ENCODE results near the gene SP140L. TPM values are rescaled to one million over a fixed set of nuclear protein-coding genes. Genes with fewer than 3 reads are reported as not detected.

The SP140L gene
- total RNA-seq, 2 donors from 2014 or later: 0.82 to 2.9 TPM

- Histone ChIP-seq H3K36me3 (ENCODE audit: control insufficient read depth, insufficient read depth, low read length) (no peaks in the 10 kb centered on the region), H3K27me3 (ENCODE audit: control insufficient read depth, insufficient read depth, low read length, poor library complexity, severe bottlenecking) (no peaks in the 10 kb centered on the region), H3K9me3 (ENCODE audit: control insufficient read depth, low read length) (no peaks in the 10 kb centered on the region), H3K27ac (ENCODE audit: low read depth, low read length) (no peak overlapping the region), H3K4me3 (ENCODE audit: low read length) (no peak overlapping the region), H3K9ac (ENCODE audit: extremely low read depth, low read length, poor library complexity, severe bottlenecking) (no peak overlapping the region), H3K4me1 (ENCODE audit: control insufficient read depth, insufficient read depth, low read length) (no peaks in the 10 kb centered on the region)
- no peaks in the 10 kb centered on the region for H3K9me3 Mint-ChIP-seq
- no peak for DNase-seq
- no peaks in the 10 kb centered on the region for H3K36me3 Mint-ChIP-seq (ENCODE audit: low read depth)
- no peak for TF ChIP-seq CTCF (conservative IDR thresholded peaks at IDR 0.05)
- H3K4me3 Mint-ChIP-seq: no peak overlapping the region
- no peak overlapping the region for H3K27ac Mint-ChIP-seq
- 89 to 95% methylated on average over 4 of the region's 4 CpGs for WGBS, 2 experiments (ENCODE audit: insufficient coverage in 1 of 2, insufficient read length in 1 of 2)
- H3K27me3 Mint-ChIP-seq (ENCODE audit: insufficient read depth): peaks cover 12% of the 10 kb centered on the region
- H3K4me1 Mint-ChIP-seq: peaks cover 2% of the 10 kb centered on the region
Observed at GRCh38 chr2:230419181-230419580, 92.2 kb downstream of the SP140L start.

GRCh38 chr2:230422149-230422548, 95.2 kb downstream of the SP140L start:
- H3K36me3 ChIP-seq (ENCODE audit: control insufficient read depth, insufficient read depth, low read length): no peaks in the 10 kb centered on the region
- Mint-ChIP-seq H3K9me3 (no peaks in the 10 kb centered on the region), H3K27me3 (ENCODE audit: insufficient read depth) (no peaks in the 10 kb centered on the region), H3K27ac (no peak overlapping the region), H3K4me3 (no peak overlapping the region), H3K36me3 (ENCODE audit: low read depth) (no peaks in the 10 kb centered on the region), H3K4me1 (peaks cover 5% of the 10 kb centered on the region)
- 84 to 100% methylated on average over 2 to 4 of the region's 4 CpGs for WGBS, 2 experiments (ENCODE audit: insufficient coverage in 1 of 2, insufficient read length in 1 of 2)
- H3K9me3 ChIP-seq (ENCODE audit: control insufficient read depth, low read length): no peaks in the 10 kb centered on the region
- no peak for TF ChIP-seq CTCF (conservative IDR thresholded peaks at IDR 0.05)
- H3K4me1 ChIP-seq (ENCODE audit: control insufficient read depth, insufficient read depth, low read length): no peaks in the 10 kb centered on the region
- H3K4me3 ChIP-seq (ENCODE audit: low read length): no peak overlapping the region
- no peak overlapping the region for H3K9ac ChIP-seq (ENCODE audit: extremely low read depth, low read length, poor library complexity, severe bottlenecking)
- no peak overlapping the region for H3K27ac ChIP-seq (ENCODE audit: low read depth, low read length)
- DNase-seq: no peak
- no peaks in the 10 kb centered on the region for H3K27me3 ChIP-seq (ENCODE audit: control insufficient read depth, insufficient read depth, low read length, poor library complexity, severe bottlenecking)

- DNase-seq: no peak
- peaks cover 5% of the 10 kb centered on the region for H3K4me1 Mint-ChIP-seq
- no peak overlapping the region for H3K27ac ChIP-seq (ENCODE audit: low read depth, low read length)
- no peaks in the 10 kb centered on the region for H3K27me3 ChIP-seq (ENCODE audit: control insufficient read depth, insufficient read depth, low read length, poor library complexity, severe bottlenecking)
- H3K36me3 ChIP-seq (ENCODE audit: control insufficient read depth, insufficient read depth, low read length): no peaks in the 10 kb centered on the region
- H3K36me3 Mint-ChIP-seq (ENCODE audit: low read depth): no peaks in the 10 kb centered on the region
- no peak overlapping the region for H3K27ac Mint-ChIP-seq
- H3K4me3 ChIP-seq (ENCODE audit: low read length): no peak overlapping the region
- no peaks in the 10 kb centered on the region for H3K9me3 ChIP-seq (ENCODE audit: control insufficient read depth, low read length)
- no peak for TF ChIP-seq CTCF (conservative IDR thresholded peaks at IDR 0.05)
- no peaks in the 10 kb centered on the region for H3K4me1 ChIP-seq (ENCODE audit: control insufficient read depth, insufficient read depth, low read length)
- no peak overlapping the region for H3K4me3 Mint-ChIP-seq
- no peaks in the 10 kb centered on the region for H3K27me3 Mint-ChIP-seq (ENCODE audit: insufficient read depth)
- WGBS, 2 experiments (ENCODE audit: insufficient coverage in 1 of 2, insufficient read length in 1 of 2): 98 to 100% methylated on average over 2 to 3 of the region's 3 CpGs
- H3K9ac ChIP-seq (ENCODE audit: extremely low read depth, low read length, poor library complexity, severe bottlenecking): no peak overlapping the region
- peaks cover 2% of the 10 kb centered on the region for H3K9me3 Mint-ChIP-seq
Observed at GRCh38 chr2:230423851-230424458, 97.0 kb downstream of the SP140L start.
